Thoracic aorta (tissue), 2 donors: ENCODE data around the gene DHCR7. TPM values are rescaled to one million over a fixed set of nuclear protein-coding genes. Genes with fewer than 3 reads are reported as not detected.
A peak's percentile ranks its signal among the peaks of the same experiment; 100 is the strongest.

Experiments
- ATAC-seq: fragments of 150-250 bp; one replicate; pipeline ENCODE4 v1.8.0; 2017; ENCODE audit warnings: low read depth; ENCODE audit not compliant: insufficient number of reproducible peaks, low FRiP score
- DNase-seq: peaks from one replicate; pipeline ENCODE4 v3.0.0-alpha.2; 2020; ENCODE audit warnings: low spot score
- H3K27ac ChIP-seq, 2 donors: fragments of 200-600 bp; sonication (generic); 1 replicate in 1 of 2; 2 replicates in 1 of 2; pipeline ENCODE4 v1.5.1; 2016; ENCODE audit warnings: mild to moderate bottlenecking in 2 of 2, moderate library complexity in 2 of 2
- H3K27me3 ChIP-seq: fragments of 200-600 bp; sonication (generic); replicated peaks from 2 replicates; pipeline ENCODE4 v1.6.0; 2016; ENCODE audit warnings: mild to moderate bottlenecking; ENCODE audit not compliant: insufficient read depth
- H3K36me3 ChIP-seq: fragments of 200-600 bp; sonication (generic); one replicate; pipeline ENCODE4 v1.5.1; 2016
- H3K4me1 ChIP-seq, 2 donors: fragments of 200-600 bp; sonication (generic); 1 replicate in 1 of 2; 2 replicates in 1 of 2; pipeline versions ENCODE4 v1.5.1 to v1.6.0; 2016; ENCODE audit warnings: low read depth in 2 of 2, mild to moderate bottlenecking in 1 of 2; ENCODE audit not compliant: control insufficient read depth in 1 of 2
- H3K4me3 ChIP-seq: fragments of 200-600 bp; sonication (generic); 2 replicates; pipeline ENCODE4 v1.5.1; 2016; ENCODE audit warnings: mild to moderate bottlenecking
- H3K9me3 ChIP-seq: fragments of 200-600 bp; sonication (generic); 2 replicates; pipeline ENCODE4 v1.5.1; 2016
- total RNA-seq, 2 donors: library from RNA; depleted of rRNA; stranded (reverse); fragments of >200 nt; gene quantifications; one replicate each; pipeline versions ENCODE4 v1.1.0 to v1.2.3, GENCODE V29; 2016
- TF ChIP-seq, protein P1 (sequence below): fragments of 200-600 bp; sonication (generic); IDR thresholded peaks from one replicate; pipeline ENCODE4 v1.5.1; 2019; ENCODE audit warnings: antibody characterized with exemption

The DHCR7 gene, protein sequence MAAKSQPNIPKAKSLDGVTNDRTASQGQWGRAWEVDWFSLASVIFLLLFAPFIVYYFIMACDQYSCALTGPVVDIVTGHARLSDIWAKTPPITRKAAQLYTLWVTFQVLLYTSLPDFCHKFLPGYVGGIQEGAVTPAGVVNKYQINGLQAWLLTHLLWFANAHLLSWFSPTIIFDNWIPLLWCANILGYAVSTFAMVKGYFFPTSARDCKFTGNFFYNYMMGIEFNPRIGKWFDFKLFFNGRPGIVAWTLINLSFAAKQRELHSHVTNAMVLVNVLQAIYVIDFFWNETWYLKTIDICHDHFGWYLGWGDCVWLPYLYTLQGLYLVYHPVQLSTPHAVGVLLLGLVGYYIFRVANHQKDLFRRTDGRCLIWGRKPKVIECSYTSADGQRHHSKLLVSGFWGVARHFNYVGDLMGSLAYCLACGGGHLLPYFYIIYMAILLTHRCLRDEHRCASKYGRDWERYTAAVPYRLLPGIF
- 10 to 100 TPM in 1 of 2 donors, 1 to 10 TPM in 1; 6.6 to 17.6 TPM for total RNA-seq

DNA sequence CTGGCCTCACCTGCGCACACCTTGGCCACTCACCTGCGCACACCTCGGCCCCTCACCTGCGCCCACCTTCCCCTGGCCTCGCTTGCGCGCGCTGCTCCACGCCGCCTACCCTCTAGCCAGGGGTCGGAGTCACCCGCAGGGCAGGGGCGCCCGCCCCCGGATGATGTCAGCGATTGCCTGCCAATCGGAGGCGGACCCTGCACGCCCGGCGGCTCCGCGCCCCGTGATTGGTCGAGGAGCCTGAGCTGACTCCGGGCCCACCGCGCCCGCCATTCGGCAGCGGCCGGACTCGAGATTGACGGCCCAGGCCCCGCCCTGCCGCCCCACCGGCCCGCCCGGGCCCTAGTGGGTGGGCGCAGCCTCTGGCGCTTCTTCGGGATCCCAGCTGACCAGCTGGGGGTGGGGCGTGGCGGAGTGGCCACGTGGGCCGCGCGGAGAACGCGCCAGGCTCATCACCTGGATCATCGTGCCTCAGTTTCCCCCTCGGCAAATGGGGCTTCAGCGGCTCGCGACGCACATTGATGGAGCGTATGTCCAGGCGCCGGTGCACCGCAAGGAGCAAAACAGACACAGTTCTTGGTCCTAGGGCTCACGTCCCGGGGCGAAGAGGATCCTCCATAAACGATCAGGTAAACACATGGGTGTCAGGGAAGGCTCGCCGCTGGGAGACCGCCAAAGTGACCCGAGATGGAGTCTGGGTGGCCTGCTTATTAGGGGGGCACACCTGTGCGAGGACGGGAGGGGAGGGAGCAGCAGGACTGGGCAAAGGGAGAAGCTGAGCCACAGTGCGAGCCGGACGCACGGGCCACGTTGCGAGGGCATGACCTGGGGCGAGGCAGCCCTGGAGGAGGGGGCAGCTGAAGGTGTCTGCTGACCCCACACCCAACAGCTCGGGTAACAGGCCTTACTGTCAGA lies at the start of gene DHCR7:
Gene DHCR7, minus strand, starts transcription at position 137 of the 915 bp plus-strand sequence. CDS start 3,441 bp downstream, outside the sequence.
- Histone ChIP-seq H3K36me3 (peaks cover 6% of the 10 kb centered on the region), H3K9me3 (no peaks in the 10 kb centered on the region), H3K4me1 (peaks cover 5 to 33% of the 10 kb centered on the region in 2 donors), H3K27me3 (no peaks in the 10 kb centered on the region), H3K4me3 (peak within 1 kb of the TSS; percentile 85), H3K27ac (peak within 1 kb of the TSS; percentile 45 to 54)
- peak; percentile 80 for DNase-seq
- TF ChIP-seq, protein P1, sequence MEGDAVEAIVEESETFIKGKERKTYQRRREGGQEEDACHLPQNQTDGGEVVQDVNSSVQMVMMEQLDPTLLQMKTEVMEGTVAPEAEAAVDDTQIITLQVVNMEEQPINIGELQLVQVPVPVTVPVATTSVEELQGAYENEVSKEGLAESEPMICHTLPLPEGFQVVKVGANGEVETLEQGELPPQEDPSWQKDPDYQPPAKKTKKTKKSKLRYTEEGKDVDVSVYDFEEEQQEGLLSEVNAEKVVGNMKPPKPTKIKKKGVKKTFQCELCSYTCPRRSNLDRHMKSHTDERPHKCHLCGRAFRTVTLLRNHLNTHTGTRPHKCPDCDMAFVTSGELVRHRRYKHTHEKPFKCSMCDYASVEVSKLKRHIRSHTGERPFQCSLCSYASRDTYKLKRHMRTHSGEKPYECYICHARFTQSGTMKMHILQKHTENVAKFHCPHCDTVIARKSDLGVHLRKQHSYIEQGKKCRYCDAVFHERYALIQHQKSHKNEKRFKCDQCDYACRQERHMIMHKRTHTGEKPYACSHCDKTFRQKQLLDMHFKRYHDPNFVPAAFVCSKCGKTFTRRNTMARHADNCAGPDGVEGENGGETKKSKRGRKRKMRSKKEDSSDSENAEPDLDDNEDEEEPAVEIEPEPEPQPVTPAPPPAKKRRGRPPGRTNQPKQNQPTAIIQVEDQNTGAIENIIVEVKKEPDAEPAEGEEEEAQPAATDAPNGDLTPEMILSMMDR: peak; percentile 12
- ATAC-seq: peak; percentile 72

DNA sequence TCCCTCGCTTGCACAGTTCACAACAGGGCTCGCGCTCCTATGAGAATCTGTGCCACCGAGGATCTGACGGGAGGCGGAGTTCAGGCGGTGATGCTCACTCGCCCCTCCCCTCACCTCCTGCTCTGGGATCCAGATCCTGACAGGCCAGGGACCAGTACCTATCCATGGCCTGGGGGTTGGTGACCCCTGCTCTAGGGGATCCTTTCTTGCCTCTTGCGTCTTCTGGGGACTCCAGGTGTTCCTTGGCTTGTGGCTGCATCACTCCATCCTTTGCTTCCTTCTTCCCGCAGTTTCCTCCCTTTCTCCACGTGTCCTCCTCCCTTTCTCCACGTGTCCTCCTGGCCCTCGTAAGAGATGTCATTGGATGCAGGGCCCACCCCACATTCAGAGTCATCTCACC lies 48.2 kb upstream of the DHCR7 start:
- H3K27me3 ChIP-seq: no peaks in the 10 kb centered on the region
- H3K27ac ChIP-seq: no peak overlapping the region
- ATAC-seq (no peak), DNase-seq (no peak)
- H3K4me1 ChIP-seq: no peaks in the 10 kb centered on the region
- TF ChIP-seq, protein P1: no peak
- H3K9me3 ChIP-seq: no peaks in the 10 kb centered on the region
- H3K4me3 ChIP-seq: no peak overlapping the region
- peaks cover 65% of the 10 kb centered on the region for H3K36me3 ChIP-seq

DNA sequence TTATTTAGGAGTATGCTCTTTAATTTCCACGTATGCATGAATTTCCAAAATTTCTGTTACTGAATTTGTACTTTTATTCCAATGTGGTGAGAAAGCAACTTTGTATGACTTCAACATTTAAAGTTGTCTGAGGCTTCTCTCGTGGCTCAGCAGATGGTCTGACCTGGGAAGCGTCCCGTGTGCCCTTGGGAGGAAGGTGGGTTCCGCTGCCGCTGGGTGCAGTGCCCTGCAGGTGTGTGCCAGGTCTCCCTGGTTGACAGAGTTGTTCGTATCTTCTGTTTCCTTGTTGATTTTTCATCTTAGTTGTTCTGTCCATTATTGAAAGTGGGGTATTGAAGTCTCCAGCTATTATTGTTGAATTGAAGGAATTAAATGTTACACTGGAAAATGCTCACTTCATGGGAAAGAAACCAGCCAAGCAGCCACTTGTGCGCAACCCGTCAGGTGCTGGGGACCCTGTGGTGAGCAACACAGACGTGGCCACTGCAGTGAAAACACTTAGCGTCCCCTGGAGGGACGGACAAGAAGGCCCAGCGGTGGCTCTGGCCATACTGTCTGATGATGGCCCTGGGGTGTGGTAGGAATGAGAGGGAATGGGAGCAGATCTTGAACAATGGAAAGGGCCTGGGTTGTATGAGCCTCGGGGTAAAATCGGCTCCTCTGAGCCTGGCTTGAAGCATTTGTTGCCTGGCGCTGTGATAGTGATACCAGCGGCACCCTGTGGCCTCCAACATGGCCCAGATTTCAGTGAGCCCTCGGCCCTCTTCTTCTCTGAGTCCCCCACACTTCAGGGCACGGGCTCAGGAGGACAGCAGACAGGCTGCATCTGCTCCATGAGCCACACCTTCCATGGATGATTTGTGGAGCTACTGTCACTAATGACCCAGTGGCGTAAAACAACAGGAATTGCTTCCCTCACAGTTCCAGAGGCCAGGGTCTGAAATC lies 47.4 kb upstream of the DHCR7 start:
- Histone ChIP-seq H3K4me3 (no peak overlapping the region), H3K27ac (no peak overlapping the region), H3K27me3 (no peaks in the 10 kb centered on the region), H3K36me3 (peaks cover 63% of the 10 kb centered on the region), H3K4me1 (no peaks in the 10 kb centered on the region), H3K9me3 (no peaks in the 10 kb centered on the region)
- DNase-seq: no peak
- TF ChIP-seq, protein P1: no peak
- no peak for ATAC-seq

DNA sequence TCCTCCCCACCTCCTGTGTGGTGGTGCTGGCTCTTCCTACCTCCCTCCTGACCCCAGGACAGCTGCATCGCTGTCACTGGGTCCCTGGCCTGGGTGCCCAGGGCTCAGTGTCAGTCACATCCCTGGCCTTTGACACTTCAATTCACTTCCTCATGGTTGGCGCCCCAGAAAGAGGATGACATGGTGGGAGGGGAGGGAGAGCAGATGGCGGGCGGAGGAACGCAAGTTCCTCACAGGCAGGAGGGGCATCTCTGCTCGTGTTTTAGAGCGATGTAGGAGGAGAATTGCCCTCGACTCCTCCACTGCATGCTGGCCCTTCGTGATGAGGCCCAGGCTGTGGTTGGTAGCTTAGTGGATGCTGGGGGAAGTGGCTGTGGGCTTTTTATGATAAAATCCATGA lies 43.7 kb upstream of the DHCR7 start:
- Histone ChIP-seq H3K4me1 (no peaks in the 10 kb centered on the region), H3K9me3 (no peaks in the 10 kb centered on the region), H3K27me3 (no peaks in the 10 kb centered on the region), H3K27ac (no peak overlapping the region), H3K4me3 (no peak overlapping the region), H3K36me3 (peaks cover 45% of the 10 kb centered on the region)
- no peak for DNase-seq
- ATAC-seq: no peak
- TF ChIP-seq, protein P1: no peak
